Measurements from ENCODE around the gene IFNLR1.

DNA sequence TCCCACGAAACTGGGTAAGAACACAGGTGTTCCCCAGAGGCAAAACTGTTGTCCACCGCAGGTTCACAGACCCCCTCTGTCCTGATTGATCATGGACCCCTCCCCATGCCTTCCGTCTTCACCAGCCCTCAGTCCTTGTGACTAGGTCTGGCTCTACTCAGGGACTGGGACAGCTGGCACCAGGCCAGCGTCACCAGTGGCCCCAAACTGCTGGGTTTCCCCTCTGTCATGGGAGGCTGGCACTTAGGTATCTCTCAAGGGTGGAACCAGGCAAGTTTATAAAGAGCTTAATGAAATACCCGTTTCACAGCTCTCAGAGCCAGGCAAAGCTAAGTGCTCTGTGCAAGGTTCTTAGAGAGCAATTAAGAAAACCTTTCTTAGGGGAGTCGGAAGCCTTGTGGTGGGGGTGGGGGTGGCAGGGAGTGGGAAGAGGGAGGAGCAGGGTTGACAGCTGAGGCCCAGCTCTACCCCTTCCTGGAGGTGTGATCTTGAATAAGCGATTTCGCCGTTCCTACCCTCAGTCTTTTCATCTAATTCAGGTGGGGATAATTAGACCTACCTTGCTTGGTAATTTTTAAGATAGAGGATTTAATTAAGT lies 35.0 kb upstream of the IFNLR1 start:
- no peak for TF ChIP-seq NRF1 (IDR thresholded peaks at IDR 0.05; ENCODE audit: low read depth, low read length)
- TF ChIP-seq MAX (IDR thresholded peaks at IDR 0.05) = no peak

Data from H1 (cell line).